ENCODE measurements around the gene MRAP.
"Not testable (repeated sequence)": the region's sequence is repeated elsewhere in the genome, so short reads cannot be mapped to it uniquely, and the experiment has no call there.

The MRAP gene

GRCh38 chr21:32298658-32299081 is at the start of gene MRAP:
MRAP (plus strand) TSS chr21:32298855; CDS start chr21:32298972, 117 bp downstream.
- DNase-seq = no peak

- no peak for DNase-seq
Measured at GRCh38 chr21:32249511-32250280, 49.0 kb upstream of the MRAP start.

- DNase-seq = no peak
Measured at GRCh38 chr21:32252136-32252535, 46.5 kb upstream of the MRAP start.

GRCh38 chr21:32253215-32253641 is 45.4 kb upstream of the MRAP start:
- DNase-seq = no peak

GRCh38 chr21:32256251-32256650 is 42.4 kb upstream of the MRAP start:
- no peak for DNase-seq

- peak; percentile 46 for DNase-seq
Measured at GRCh38 chr21:32256873-32257620, 41.6 kb upstream of the MRAP start.

- peak; percentile 3 for DNase-seq
Measured at GRCh38 chr21:32257962-32258785, 40.5 kb upstream of the MRAP start.

- not testable (repeated sequence) for DNase-seq
Measured at GRCh38 chr21:32258786-32259048, 39.9 kb upstream of the MRAP start.

- DNase-seq = no peak
Measured at GRCh38 chr21:32260130-32260529, 38.5 kb upstream of the MRAP start.

- no peak for DNase-seq
Measured at GRCh38 chr21:32261929-32262328, 36.7 kb upstream of the MRAP start.

GRCh38 chr21:32265321-32265720 is 33.3 kb upstream of the MRAP start:
- DNase-seq = not testable (repeated sequence)

- no peak for DNase-seq
Measured at GRCh38 chr21:32270748-32271147, 27.9 kb upstream of the MRAP start.

GRCh38 chr21:32276671-32277070 is 22.0 kb upstream of the MRAP start:
- no peak for DNase-seq

- DNase-seq = no peak
Measured at GRCh38 chr21:32278103-32278502, 20.6 kb upstream of the MRAP start.

GRCh38 chr21:32278518-32279376 is 19.9 kb upstream of the MRAP start, which contains the start of gene MIS18A:
MIS18A (minus strand) TSS chr21:32279049; CDS start chr21:32279014, 35 bp downstream.
- peak; percentile 29 for DNase-seq

GRCh38 chr21:32279377-32279680 is 19.3 kb upstream of the MRAP start:
- DNase-seq = no peak

- DNase-seq = no peak
Measured at GRCh38 chr21:32281531-32281930, 17.1 kb upstream of the MRAP start.

GRCh38 chr21:32282992-32283391 is 15.7 kb upstream of the MRAP start:
- no peak for DNase-seq

GRCh38 chr21:32285476-32285875 is 13.2 kb upstream of the MRAP start:
- no peak for DNase-seq

- DNase-seq = no peak
Measured at GRCh38 chr21:32297449-32297848, 1.2 kb upstream of the MRAP start.

- no peak for DNase-seq
Measured at GRCh38 chr21:32298148-32298559, 501 bp upstream of the MRAP start.

GRCh38 chr21:32299695-32300094 is 1.0 kb downstream of the MRAP start:
- DNase-seq = no peak

Data from NCI-H2081 treated with DMSO at 0.1 percent for 48 hours (cell line).